Ishikawa (cell line): ENCODE measurements around the gene CLIC3.

Experiments
- CEBPB ChIP-seq: IDR thresholded peaks from 2 replicates; pipeline ENCODE4 v1.6.1; 2012
- CREB1 ChIP-seq: IDR thresholded peaks from 2 replicates; pipeline ENCODE4 v1.6.1; 2012; ENCODE audit warnings: low read depth
- EGR1 ChIP-seq: IDR thresholded peaks from 2 replicates; pipeline ENCODE4 v1.6.1; 2012
- EP300 ChIP-seq: IDR thresholded peaks from 2 replicates; pipeline ENCODE4 v1.6.1; 2012; ENCODE audit warnings: borderline replicate concordance
- FOXM1 ChIP-seq: IDR thresholded peaks from 2 replicates; pipeline ENCODE4 v1.6.1; 2012; ENCODE audit warnings: low read depth, borderline replicate concordance
- NFIC ChIP-seq: IDR thresholded peaks from 2 replicates; pipeline ENCODE4 v1.6.1; 2012
- RAD21 ChIP-seq: IDR thresholded peaks from 2 replicates; pipeline ENCODE4 v1.6.1; 2012; ENCODE audit warnings: low read depth
- TAF1 ChIP-seq: IDR thresholded peaks from 2 replicates; pipeline ENCODE4 v1.6.1; 2012; ENCODE audit warnings: low read depth, mild to moderate bottlenecking
- TCF12 ChIP-seq: IDR thresholded peaks from 2 replicates; pipeline ENCODE4 v1.6.1; 2012; ENCODE audit warnings: low read depth
- TEAD4 ChIP-seq: IDR thresholded peaks from 2 replicates; pipeline ENCODE4 v1.6.1; 2012
- YY1 ChIP-seq: IDR thresholded peaks from 2 replicates; pipeline ENCODE4 v1.6.1; 2012; ENCODE audit warnings: low read depth
- ZBTB7A ChIP-seq: IDR thresholded peaks from 2 replicates; pipeline ENCODE4 v1.6.1; 2012; ENCODE audit warnings: low read depth
- TF ChIP-seq, protein P1 (sequence below): IDR thresholded peaks from 2 replicates; pipeline ENCODE4 v1.6.1; 2012; ENCODE audit warnings: low read depth, mild to moderate bottlenecking
- TF ChIP-seq, protein P2 (sequence below): IDR thresholded peaks from 2 replicates; pipeline ENCODE4 v1.6.1; 2012
- TF ChIP-seq, protein P3 (sequence below): IDR thresholded peaks from 2 replicates; pipeline ENCODE4 v1.6.1; 2012

Gene CLIC3

DNA sequence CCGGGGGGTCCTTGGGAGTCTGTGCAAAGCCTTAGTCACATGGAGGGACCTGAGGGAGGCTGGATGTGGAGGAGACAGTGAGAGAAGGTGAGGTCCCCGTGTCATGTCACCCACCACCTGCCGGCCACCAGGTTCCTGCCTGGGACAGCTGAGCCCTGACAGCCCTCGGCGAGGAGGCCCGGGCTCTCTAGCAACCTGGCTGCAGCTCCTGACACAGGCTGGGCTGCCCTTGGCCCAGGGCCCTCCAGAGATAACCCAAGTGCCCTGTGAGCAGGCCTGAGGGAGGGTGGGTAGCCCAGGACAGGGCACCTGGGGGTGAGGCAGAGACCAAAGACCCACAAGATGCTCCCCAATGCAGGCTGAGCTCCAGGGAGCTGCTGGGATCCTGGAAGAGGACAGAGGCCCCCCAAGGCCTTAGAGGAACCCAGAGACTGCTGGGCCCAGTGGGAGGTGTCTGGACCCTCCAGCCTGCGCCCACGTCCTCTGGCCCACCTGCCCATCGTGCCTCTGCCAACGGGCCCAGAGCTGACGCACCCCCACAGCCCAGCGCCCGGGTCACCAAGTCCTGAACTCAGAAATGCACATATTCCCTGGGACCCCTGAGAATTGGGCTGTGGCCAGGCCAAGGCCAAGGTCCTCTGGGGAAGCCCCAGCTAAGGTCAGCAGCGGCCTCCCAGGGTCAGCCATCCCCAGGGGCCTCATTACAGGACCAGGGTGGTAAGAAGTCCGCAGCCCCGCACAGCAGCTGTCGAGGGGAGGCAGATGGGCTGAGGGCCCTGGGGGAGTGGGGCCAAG, 27.8 kb downstream of the CLIC3 start:
- no peak for TF ChIP-seq EP300
- TF ChIP-seq CEBPB, result no peak
- no peak for TF ChIP-seq FOXM1
- no peak for TF ChIP-seq ZBTB7A
- TF ChIP-seq RAD21, result no peak
- TF ChIP-seq TAF1, result no peak
- TF ChIP-seq, protein P1, sequence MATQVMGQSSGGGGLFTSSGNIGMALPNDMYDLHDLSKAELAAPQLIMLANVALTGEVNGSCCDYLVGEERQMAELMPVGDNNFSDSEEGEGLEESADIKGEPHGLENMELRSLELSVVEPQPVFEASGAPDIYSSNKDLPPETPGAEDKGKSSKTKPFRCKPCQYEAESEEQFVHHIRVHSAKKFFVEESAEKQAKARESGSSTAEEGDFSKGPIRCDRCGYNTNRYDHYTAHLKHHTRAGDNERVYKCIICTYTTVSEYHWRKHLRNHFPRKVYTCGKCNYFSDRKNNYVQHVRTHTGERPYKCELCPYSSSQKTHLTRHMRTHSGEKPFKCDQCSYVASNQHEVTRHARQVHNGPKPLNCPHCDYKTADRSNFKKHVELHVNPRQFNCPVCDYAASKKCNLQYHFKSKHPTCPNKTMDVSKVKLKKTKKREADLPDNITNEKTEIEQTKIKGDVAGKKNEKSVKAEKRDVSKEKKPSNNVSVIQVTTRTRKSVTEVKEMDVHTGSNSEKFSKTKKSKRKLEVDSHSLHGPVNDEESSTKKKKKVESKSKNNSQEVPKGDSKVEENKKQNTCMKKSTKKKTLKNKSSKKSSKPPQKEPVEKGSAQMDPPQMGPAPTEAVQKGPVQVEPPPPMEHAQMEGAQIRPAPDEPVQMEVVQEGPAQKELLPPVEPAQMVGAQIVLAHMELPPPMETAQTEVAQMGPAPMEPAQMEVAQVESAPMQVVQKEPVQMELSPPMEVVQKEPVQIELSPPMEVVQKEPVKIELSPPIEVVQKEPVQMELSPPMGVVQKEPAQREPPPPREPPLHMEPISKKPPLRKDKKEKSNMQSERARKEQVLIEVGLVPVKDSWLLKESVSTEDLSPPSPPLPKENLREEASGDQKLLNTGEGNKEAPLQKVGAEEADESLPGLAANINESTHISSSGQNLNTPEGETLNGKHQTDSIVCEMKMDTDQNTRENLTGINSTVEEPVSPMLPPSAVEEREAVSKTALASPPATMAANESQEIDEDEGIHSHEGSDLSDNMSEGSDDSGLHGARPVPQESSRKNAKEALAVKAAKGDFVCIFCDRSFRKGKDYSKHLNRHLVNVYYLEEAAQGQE, result no peak
- TF ChIP-seq YY1, result no peak
- TF ChIP-seq NFIC, result no peak
- TF ChIP-seq TCF12, result no peak
- no peak for TF ChIP-seq CREB1
- TF ChIP-seq, protein P2, sequence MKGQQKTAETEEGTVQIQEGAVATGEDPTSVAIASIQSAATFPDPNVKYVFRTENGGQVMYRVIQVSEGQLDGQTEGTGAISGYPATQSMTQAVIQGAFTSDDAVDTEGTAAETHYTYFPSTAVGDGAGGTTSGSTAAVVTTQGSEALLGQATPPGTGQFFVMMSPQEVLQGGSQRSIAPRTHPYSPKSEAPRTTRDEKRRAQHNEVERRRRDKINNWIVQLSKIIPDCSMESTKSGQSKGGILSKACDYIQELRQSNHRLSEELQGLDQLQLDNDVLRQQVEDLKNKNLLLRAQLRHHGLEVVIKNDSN, result no peak
- no peak for TF ChIP-seq TEAD4
- TF ChIP-seq, protein P3, sequence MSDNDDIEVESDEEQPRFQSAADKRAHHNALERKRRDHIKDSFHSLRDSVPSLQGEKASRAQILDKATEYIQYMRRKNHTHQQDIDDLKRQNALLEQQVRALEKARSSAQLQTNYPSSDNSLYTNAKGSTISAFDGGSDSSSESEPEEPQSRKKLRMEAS, result no peak
- TF ChIP-seq EGR1, result no peak

DNA sequence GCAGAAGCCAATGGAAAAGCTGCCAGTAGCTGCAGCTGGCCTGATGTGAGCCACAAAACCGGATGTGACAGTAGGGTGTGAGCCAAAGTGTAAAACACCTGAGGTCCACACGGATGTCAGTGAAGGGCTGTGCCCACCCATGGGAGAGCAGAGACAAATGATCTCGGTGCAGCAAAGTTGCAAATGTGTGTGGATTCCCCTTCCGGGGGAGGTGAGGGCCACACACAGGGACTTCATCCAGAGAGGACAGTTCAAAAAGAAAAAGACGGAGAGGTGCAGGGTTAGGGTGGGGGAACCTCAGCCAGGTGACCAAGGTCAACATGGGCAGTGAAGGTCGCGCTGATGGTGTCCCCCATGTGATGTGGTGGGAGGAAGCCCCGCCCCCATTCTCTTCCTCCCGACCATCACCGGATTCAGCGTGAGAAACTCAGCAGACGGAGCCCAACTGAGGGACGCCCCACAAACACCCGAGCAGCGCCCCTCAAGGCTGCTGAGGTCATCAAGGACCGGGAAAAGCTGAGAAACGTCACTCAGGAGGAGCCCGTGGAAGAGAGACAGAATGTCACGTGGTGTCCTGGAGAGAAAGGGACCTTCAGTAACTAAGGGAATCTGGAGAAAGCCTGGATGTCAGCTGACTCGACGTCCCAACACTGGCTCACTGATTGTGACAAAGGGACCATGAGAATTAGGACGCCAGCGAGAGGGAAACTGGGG, 30.4 kb downstream of the CLIC3 start:
- TF ChIP-seq, protein P3, result no peak
- TF ChIP-seq ZBTB7A (no peak), CREB1 (no peak), CEBPB (no peak), TEAD4 (no peak)

DNA sequence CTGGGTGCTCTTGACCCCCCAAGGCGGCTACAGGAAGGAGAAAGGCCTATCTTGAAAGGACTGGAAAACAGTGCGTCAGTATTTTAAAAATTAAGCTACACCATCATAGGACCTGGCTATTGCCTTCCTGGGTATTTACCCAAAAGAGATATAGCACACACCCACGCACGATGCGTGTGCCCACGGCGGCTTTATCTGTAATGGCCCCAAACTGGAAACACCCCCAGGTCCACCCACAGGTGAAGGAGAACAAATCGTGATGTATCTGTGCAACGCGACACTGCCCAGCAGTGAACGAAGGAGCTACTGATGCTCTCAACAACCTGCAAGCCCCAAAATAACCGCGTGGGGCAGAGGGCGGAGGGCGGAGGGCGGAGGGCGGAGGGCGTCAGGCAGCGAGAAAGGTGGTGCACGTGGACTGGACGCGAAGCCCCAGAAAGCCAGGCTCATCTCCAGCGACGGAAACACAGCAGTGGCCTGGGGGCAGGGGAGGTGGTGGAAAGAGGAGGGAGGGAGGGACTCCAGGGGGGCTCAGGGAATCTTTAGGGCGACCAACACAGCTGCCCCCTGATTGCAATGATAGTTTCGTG, 31.4 kb downstream of the CLIC3 start:
- TF ChIP-seq CEBPB, result no peak
- no peak for TF ChIP-seq RAD21
- TF ChIP-seq TCF12, result no peak
- no peak for TF ChIP-seq CREB1
- no peak for TF ChIP-seq TAF1
- TF ChIP-seq FOXM1, result no peak
- no peak for TF ChIP-seq ZBTB7A
- TF ChIP-seq NFIC, result no peak
- TF ChIP-seq TEAD4, result no peak
- TF ChIP-seq, protein P1, result no peak
- TF ChIP-seq EP300, result no peak
- TF ChIP-seq, protein P2, result no peak
- TF ChIP-seq, protein P3, result no peak
- no peak for TF ChIP-seq EGR1
- no peak for TF ChIP-seq YY1

DNA sequence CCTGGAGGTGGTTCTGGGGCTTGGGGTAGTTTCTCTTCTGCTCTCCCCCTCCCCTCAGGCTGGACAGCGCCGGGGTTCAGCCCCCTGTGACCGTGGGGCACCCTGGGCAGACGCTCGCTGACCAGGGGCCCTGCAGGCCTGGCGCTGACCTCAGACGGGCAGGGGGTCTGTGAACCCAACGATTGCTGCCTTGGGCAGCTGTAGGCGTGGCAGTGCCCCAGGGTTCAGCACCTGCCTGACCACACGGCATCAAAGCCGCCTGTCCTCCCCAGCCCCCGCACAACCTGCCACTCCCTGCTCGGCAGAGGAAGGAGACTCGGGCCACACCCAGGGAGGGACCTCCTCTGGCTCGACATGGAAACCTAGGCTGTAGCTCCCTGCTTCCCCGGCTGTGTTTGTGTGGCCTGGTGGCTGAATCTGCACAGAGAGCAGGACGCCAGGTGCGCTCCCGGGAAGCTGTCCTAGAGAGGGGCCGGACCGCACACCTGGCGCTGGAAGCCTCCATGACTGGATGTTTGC, 32.1 kb downstream of the CLIC3 start:
- TF ChIP-seq CEBPB (no peak), TEAD4 (no peak)
- TF ChIP-seq, protein P1, result peak; percentile 41; the same call in 1 of the 2 replicates
- TF ChIP-seq, protein P3, result no peak
